Measurements from ENCODE around the gene APOC1.
"Not testable (repeated sequence)": the region's sequence is repeated elsewhere in the genome, so short reads cannot be mapped to it uniquely, and the experiment has no call there.

Gene APOC1

DNA sequence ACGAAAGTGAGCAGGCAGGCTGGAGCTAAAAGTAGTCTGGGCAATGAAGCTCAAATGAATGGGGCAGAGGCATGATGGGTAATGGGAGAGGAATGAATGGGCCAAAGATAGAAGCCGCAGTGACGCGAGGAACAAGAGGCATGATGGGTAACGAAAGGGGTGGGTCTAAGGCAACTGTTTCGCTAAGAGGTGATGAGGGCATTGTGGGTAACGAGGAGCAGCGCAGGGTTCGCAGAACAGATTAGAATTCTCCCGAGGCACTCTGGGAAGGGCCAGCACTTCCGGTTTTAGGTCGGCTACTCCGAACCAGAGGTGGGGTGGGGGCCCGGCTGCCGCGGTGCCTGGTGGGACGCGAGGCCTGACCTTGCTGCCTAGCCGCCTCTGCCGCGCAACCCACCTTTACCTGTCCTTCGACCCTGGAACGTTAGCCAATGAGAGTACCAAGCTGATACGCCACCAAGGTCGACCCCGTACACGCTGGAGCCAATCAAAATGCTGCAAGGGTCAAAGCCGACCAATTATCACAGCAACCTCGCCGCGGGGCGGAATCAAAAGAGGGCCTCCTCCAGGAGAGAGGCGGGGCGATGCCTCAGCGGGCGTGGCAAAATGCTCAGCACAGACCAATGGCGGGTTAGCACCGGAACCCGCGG is 23.9 kb upstream of the APOC1 start:
- DNase-seq = peak; percentile 99 to 100

DNA sequence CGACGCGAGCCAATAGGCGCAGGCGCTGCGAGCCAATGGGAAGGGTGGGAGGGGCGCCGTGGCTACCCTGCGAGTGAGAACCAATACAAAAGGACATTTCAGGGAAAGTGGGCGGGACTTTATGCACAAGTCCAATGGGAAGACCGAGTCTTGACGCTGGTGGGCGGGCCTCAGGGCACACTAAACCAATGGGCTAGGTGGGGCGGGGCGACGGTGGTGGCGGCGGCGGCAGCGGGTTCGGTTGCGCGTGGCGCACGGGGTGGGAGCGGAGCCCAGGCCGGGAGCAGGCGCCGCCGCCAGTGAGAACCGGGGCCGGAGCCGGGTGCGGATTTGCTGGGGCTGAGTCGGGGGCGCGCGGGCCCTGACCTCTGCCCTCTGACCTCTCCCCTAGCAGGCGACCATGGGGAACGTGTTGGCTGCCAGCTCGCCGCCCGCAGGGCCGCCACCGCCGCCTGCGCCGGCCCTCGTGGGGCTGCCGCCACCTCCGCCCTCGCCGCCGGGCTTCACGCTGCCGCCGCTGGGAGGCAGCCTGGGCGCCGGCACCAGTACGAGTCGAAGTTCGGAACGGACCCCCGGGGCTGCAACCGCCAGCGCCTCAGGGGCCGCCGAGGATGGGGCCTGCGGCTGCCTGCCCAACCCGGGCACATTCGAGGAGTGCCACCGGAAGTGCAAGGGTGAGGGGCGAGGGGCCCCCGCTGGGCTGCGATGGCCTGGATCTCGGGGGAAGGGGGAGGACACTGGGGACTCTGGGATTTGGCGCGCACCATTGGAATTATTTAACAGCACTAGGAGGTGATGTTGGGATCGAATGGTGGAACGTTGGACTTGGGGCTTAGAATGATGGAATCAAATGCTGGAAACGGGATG is 23.2 kb upstream of the APOC1 start, which contains the start of gene TOMM40:
Gene TOMM40, plus strand, starts transcription at position 239 of the 867 bp plus-strand sequence. Its CDS starts 162 bp downstream, at position 401.
- no peak for DNase-seq

DNA sequence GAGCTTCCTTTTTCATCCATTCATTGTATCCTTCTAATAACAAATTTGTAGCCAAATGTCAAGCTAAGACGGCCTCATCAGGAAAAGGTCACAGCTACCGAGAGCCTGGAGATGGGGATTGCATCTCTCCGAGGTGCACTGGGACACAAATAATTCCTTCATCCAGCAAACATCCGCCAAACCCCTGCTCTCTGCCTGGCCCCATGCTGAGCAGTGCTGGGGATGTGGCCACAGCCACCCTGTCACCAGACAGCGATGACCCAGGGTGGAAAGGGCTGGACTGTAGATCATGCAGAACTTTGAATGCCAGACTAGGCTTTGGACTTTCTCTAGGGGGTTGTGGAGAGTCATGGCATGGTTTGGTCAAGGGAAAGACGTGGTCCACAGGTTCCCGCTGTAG is 21.5 kb upstream of the APOC1 start:
- DNase-seq = no peak

DNA sequence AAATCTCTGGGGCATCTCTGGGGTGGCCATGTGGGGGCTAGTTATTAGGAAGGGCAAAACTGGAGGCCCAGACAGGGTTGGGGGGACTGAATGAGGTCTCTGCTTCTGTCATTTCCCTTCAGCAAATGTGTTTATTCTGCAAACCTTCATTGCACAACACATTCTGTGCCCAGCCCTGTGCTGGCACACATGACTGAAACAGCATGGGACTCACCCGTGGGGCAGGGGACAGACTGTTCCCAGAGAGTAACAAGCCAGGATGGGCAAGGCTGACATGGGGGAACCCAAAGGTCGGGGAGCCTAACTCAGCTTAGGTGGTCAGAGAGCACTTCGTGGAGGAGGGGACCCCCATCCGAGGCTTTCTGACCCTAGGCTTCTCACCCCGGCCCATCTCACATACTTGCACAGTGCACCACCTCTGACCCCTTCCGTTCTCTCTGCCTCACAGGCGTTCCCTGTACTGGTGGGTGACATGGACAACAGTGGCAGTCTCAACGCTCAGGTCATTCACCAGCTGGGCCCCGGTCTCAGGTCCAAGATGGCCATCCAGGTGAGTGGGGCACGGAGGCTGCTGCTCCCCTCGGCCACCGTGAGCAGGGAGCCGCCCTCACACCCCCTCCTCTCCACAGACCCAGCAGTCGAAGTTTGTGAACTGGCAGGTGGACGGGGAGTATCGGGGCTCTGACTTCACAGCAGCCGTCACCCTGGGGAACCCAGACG is 20.9 kb upstream of the APOC1 start:
- DNase-seq = no peak

GRCh38 chr19:44894052-44894400 is 20.4 kb upstream of the APOC1 start:
- DNase-seq = no peak

DNA sequence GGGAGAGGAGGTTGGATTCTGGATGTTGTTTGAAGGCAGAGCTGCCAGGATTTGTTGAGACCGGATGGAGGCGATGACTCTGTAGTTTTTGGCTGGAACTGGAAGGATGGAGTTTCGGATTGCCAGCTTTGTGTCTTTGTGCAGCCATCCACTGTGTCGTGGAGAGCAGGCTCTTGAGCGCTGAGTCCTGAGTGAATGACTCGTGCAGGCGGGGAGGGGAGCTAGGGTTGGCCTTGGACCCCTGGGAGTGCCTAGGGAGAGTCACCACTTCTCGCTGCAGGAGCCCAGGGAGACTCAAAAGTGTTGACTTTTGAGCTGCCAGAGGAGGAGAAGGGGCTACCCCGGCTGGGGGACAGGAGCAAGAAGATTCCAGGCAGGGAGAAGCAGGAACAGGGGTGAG is 19.5 kb upstream of the APOC1 start:
- DNase-seq = no peak

- no peak for DNase-seq
Observed at GRCh38 chr19:44897835-44898234, 16.6 kb upstream of the APOC1 start.

- no peak for DNase-seq
Observed at GRCh38 chr19:44900328-44901244, 13.8 kb upstream of the APOC1 start.

DNA sequence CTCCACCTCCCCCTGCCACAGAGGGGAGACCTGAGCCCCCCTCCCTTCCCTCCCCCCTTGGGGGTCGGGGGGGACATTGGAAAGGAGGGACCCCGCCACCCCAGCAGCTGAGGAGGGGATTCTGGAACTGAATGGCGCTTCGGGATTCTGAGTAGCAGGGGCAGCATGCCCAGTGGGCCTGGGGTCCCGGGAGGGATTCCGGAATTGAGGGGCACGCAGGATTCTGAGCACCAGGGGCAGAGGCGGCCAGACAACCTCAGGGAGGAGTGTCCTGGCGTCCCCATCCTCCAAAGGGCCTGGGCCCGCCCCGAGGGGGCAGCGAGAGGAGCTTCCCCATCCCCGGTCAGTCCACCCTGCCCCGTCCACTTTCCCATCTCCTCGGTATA is 11.2 kb upstream of the APOC1 start:
- no peak for DNase-seq

DNA sequence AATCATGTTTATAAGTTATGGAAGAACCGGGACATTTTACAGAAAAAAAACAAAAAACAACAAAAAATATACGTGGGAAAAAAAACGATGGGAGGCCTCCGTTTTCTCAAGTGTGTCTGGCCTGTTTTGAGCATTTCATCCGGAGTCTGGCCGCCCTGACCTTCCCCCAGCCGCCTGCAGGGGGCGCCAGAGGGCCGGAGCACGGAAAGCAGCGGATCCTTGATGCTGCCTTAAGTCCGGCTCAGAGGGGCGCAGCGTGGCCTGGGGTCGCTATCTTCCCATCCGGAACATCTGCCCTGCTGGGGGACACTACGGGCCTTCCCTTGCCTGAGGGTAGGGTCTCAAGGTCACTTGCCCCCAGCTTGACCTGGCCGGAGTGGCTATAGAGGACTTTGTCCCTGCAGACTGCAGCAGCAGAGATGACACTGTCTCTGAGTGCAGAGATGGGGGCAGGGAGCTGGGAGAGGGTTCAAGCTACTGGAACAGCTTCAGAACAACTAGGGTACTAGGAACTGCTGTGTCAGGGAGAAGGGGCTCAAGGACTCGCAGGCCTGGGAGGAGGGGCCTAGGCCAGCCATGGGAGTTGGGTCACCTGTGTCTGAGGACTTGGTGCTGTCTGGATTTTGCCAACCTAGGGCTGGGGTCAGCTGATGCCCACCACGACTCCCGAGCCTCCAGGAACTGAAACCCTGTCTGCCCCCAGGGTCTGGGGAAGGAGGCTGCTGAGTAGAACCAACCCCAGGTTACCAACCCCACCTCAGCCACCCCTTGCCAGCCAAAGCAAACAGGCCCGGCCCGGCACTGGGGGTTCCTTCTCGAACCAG is 10.6 kb upstream of the APOC1 start:
- DNase-seq = peak; percentile 29 to 42

- no peak for DNase-seq
Observed at GRCh38 chr19:44904426-44904994, 9.9 kb upstream of the APOC1 start.

DNA sequence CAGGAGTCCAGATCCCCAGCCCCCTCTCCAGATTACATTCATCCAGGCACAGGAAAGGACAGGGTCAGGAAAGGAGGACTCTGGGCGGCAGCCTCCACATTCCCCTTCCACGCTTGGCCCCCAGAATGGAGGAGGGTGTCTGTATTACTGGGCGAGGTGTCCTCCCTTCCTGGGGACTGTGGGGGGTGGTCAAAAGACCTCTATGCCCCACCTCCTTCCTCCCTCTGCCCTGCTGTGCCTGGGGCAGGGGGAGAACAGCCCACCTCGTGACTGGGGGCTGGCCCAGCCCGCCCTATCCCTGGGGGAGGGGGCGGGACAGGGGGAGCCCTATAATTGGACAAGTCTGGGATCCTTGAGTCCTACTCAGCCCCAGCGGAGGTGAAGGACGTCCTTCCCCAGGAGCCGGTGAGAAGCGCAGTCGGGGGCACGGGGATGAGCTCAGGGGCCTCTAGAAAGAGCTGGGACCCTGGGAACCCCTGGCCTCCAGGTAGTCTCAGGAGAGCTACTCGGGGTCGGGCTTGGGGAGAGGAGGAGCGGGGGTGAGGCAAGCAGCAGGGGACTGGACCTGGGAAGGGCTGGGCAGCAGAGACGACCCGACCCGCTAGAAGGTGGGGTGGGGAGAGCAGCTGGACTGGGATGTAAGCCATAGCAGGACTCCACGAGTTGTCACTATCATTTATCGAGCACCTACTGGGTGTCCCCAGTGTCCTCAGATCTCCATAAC is 8.8 kb upstream of the APOC1 start, which contains the start of gene APOE:
Gene APOE, plus strand, starts transcription at position 360 of the 724 bp plus-strand sequence. CDS start 829 bp downstream, outside the sequence.
- DNase-seq = no peak

- DNase-seq = no peak
Observed at GRCh38 chr19:44907613-44908012, 6.8 kb upstream of the APOC1 start.

- DNase-seq = no peak
Observed at GRCh38 chr19:44908074-44908835, 6.2 kb upstream of the APOC1 start.

DNA sequence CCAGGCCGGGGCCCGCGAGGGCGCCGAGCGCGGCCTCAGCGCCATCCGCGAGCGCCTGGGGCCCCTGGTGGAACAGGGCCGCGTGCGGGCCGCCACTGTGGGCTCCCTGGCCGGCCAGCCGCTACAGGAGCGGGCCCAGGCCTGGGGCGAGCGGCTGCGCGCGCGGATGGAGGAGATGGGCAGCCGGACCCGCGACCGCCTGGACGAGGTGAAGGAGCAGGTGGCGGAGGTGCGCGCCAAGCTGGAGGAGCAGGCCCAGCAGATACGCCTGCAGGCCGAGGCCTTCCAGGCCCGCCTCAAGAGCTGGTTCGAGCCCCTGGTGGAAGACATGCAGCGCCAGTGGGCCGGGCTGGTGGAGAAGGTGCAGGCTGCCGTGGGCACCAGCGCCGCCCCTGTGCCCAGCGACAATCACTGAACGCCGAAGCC is 5.6 kb upstream of the APOC1 start:
- DNase-seq = no peak

GRCh38 chr19:44909775-44910174 is 4.6 kb upstream of the APOC1 start:
- no peak for DNase-seq

- DNase-seq = not testable (repeated sequence)
Observed at GRCh38 chr19:44911896-44912295, 2.5 kb upstream of the APOC1 start.

DNA sequence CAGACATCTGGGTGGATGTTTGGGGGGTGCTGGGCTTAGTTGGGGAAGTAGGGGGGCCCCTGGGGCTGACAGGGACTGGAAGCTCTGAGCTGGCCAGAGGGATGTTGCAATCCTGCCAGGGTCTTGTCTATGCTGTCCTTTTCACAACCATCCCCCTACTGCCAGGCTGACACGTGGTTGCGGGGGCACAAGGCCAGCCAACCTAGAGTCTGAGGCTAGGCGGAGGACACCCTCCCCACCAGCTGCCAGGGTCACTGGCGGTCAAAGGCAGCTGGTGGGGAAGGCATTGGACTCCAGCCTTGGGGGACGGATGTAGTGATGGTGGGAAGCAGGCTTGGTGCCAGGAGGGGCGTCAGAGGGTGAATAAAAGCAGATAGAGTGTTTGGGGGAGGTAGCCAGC is 1.6 kb upstream of the APOC1 start:
- DNase-seq = no peak
